ENCODE results near the gene ABHD14A.
A peak's percentile ranks its signal among the peaks of the same experiment; 100 is the strongest.

DNA sequence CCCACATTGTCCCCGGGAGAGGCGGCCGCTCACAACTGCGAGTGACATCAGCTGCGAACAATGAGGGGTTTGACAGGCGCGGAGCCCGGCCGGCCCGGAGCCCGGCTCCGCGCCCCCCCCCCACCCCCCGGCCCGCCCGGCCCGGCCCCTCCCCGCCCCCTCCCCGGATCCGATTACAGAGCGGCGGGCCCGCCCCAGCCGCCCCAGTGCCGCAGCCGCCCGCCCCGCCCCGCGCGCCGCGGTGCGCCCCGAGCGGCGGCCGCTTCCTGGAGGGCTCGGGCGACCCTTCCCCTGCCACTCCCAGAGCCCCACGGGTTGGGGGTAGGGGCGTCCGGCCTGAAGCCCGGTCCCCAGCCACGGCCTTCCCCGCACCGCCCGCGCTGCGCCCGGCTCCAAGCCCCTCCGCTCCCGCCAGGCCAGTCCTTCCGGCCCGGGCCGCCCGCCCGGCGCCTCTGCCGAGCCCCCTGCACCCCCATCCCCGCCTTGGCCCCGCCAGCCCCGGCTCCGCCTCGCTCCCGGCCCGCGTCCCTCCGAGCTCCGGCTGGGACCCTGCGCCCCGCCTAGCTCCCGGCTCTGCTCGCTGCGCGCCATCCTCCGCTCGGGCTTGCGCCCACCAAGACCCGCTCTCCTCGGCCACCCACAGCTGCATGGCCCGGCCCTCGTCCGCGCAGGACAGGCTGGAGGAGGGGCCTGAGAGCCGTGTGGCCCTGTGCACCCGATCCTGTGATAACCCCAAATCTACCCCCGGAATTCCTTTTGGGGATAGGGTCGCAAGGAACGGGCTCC, 7.3 kb upstream of the ABHD14A start, which contains the start of gene PCBP4:
- TF ChIP-seq, protein P1, sequence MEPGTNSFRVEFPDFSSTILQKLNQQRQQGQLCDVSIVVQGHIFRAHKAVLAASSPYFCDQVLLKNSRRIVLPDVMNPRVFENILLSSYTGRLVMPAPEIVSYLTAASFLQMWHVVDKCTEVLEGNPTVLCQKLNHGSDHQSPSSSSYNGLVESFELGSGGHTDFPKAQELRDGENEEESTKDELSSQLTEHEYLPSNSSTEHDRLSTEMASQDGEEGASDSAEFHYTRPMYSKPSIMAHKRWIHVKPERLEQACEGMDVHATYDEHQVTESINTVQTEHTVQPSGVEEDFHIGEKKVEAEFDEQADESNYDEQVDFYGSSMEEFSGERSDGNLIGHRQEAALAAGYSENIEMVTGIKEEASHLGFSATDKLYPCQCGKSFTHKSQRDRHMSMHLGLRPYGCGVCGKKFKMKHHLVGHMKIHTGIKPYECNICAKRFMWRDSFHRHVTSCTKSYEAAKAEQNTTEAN (CRISPR knock-in tag; IDR thresholded peaks at IDR 0.05): no peak
- TF ChIP-seq CTCF (IDR thresholded peaks at IDR 0.05) (no peak), ETV6 (CRISPR knock-in tag; IDR thresholded peaks at IDR 0.05) (no peak; the same call in 1 of the 2 replicates), ARID4B (CRISPR knock-in tag; IDR thresholded peaks at IDR 0.05; ENCODE audit: borderline replicate concordance) (0 out of 2 replicates have a peak, but pooled peaks have one; percentile 39), ELF4 (CRISPR knock-in tag; IDR thresholded peaks at IDR 0.05; ENCODE audit: low read depth) (no peak), ZNF423 (CRISPR knock-in tag; IDR thresholded peaks at IDR 0.05) (no peak; the same call in 1 of the 2 replicates), NR2C2 (CRISPR knock-in tag; IDR thresholded peaks at IDR 0.05) (no peak)
- TF ChIP-seq, protein P2, sequence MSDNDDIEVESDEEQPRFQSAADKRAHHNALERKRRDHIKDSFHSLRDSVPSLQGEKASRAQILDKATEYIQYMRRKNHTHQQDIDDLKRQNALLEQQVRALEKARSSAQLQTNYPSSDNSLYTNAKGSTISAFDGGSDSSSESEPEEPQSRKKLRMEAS (CRISPR knock-in tag; IDR thresholded peaks at IDR 0.05): peak; percentile 9; the same call in 1 of the 2 replicates
- TF ChIP-seq, protein P3, sequence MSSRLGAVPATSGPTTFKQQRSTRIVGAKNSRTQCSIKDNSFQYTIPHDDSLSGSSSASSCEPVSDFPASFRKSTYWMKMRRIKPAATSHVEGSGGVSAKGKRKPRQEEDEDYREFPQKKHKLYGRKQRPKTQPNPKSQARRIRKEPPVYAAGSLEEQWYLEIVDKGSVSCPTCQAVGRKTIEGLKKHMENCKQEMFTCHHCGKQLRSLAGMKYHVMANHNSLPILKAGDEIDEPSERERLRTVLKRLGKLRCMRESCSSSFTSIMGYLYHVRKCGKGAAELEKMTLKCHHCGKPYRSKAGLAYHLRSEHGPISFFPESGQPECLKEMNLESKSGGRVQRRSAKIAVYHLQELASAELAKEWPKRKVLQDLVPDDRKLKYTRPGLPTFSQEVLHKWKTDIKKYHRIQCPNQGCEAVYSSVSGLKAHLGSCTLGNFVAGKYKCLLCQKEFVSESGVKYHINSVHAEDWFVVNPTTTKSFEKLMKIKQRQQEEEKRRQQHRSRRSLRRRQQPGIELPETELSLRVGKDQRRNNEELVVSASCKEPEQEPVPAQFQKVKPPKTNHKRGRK (CRISPR knock-in tag; IDR thresholded peaks at IDR 0.05; ENCODE audit: borderline replicate concordance): no peak
- TF ChIP-seq, protein P4, sequence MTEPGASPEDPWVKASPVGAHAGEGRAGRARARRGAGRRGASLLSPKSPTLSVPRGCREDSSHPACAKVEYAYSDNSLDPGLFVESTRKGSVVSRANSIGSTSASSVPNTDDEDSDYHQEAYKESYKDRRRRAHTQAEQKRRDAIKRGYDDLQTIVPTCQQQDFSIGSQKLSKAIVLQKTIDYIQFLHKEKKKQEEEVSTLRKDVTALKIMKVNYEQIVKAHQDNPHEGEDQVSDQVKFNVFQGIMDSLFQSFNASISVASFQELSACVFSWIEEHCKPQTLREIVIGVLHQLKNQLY (CRISPR knock-in tag; IDR thresholded peaks at IDR 0.05): no peak
